ENCODE data around the gene JOSD2. TPM values are rescaled to one million over a fixed set of nuclear protein-coding genes. Genes with fewer than 3 reads are reported as not detected.

JOSD2 gene
- total and polyA plus RNA-seq, 2 donors (not counting 3 experiments of a cell fraction or from before 2014, with no cell fraction given), result 37.4 to 62.8 TPM

- CTCF ChIA-PET, result interaction anchor here (1.2 to 1.6 kb wide), 3 partner anchors 31 to 123 kb away, joined by 3 to 8 read pairs (median 4); partner anchors contain the start of gene JOSD2
- FAIRE-seq, result no peak
Measured at GRCh38 chr19:50479761-50480251, 31.2 kb downstream of the JOSD2 start.

More at GRCh38 chr19:50479761-50480251, 31.2 kb downstream of the JOSD2 start:
- POLR2A ChIA-PET, result no interaction called here
- H3K4me3 ChIP-seq (replicated peaks in 1 of 3; ENCODE audit: insufficient read depth in 1 of 3, low read depth in 1 of 3, low read length in 3 of 3), result no peak overlapping the region
- H3K36me3 ChIP-seq (ENCODE audit: control insufficient read depth in 2 of 2, extremely low read depth in 1 of 2, insufficient read depth in 2 of 2, low read length in 2 of 2), result peaks cover 0 to 32% of the 10 kb centered on the region in 2 experiments
- H3K9ac ChIP-seq (replicated peaks; ENCODE audit: extremely low read depth, insufficient read depth, low read length), result no peak overlapping the region
- DNase-seq (ENCODE audit: low read depth, low spot score), result no peak
- H3K79me2 ChIP-seq (ENCODE audit: control insufficient read depth, insufficient read depth, low read length), result peaks cover 7% of the 10 kb centered on the region
- peaks cover 7% of the 10 kb centered on the region for H3K4me1 ChIP-seq (ENCODE audit: control insufficient read depth, extremely low read depth, insufficient read depth, low read length)
- no peak for TF ChIP-seq POLR2AphosphoS5 (IDR thresholded peaks at IDR 0.05; ENCODE audit: insufficient read depth, low read depth, low read length)
- TF ChIP-seq MYC (IDR thresholded peaks at IDR 0.05; ENCODE audit: low read depth, low read length), result no peak
- no peak for TF ChIP-seq FOS (IDR thresholded peaks at IDR 0.05; ENCODE audit: borderline replicate concordance, insufficient read depth, low read length)
- no peak for TF ChIP-seq GATA2 (IDR thresholded peaks at IDR 0.05; ENCODE audit: insufficient read depth, insufficient read length, low read depth, low read length)
- TF ChIP-seq CTCF (IDR thresholded peaks at IDR 0.05; ENCODE audit: extremely low read depth in 1 of 2, insufficient read depth in 1 of 2, low read depth in 1 of 2, low read length in 2 of 2), result no peak
- TF ChIP-seq EZH2 (IDR thresholded peaks at IDR 0.05; ENCODE audit: borderline replicate concordance, low read depth, low read length, severe bottlenecking), result no peak
- dilution Hi-C loops (cut with MboI; ENCODE audit: extremely low pct_ligation_motif_present, low sequenced_read_pairs), result no loop called here
- H3K4me2 ChIP-seq (ENCODE audit: insufficient read depth, low read length), result no peak overlapping the region
- no peak overlapping the region for H2AFZ ChIP-seq (ENCODE audit: low read depth, low read length)
- no peak overlapping the region for H3K27ac ChIP-seq (ENCODE audit: insufficient read depth, low read depth, low read length)
- no peaks in the 10 kb centered on the region for H3K27me3 ChIP-seq (ENCODE audit: control insufficient read depth in 2 of 2, insufficient read depth in 2 of 2, low read length in 2 of 2)
- BruUV-seq (replicated peaks), result no TSS peak
- no peaks in the 10 kb centered on the region for H3K9me1 ChIP-seq (replicated peaks; ENCODE audit: control insufficient read depth, extremely low read depth, insufficient read depth, low read length)
- intact Hi-C loops (cut with micrococcal nuclease), result loop anchor here (1.0 kb wide), 1 partner anchor 112 kb away; no protein-coding TSS in a partner anchor
- H4K20me1 ChIP-seq (replicated peaks; ENCODE audit: control insufficient read depth, extremely low read depth, insufficient read depth, low read length), result no peaks in the 10 kb centered on the region
- no peaks in the 10 kb centered on the region for H3K9me3 ChIP-seq (replicated peaks; ENCODE audit: control insufficient read depth, insufficient read depth, low read length)

Measured in endothelial cell of umbilical vein (primary cell).